Breast epithelium (tissue), 4 donors: ENCODE measurements around the gene TSPAN11. TPM values are rescaled to one million over a fixed set of nuclear protein-coding genes. Genes with fewer than 3 reads are reported as not detected.
A peak's percentile ranks its signal among the peaks of the same experiment; 100 is the strongest.

Experiments
- DNase-seq, 2 donors: peaks; one replicate each; pipeline ENCODE4 v3.0.0-alpha.2; 2019; ENCODE audit warnings: low spot score in 2 of 2
- H3K27ac ChIP-seq, 2 donors: fragments of 200-600 bp; sonication (generic) in 1 of 2; one replicate each; pipeline ENCODE4 v1.5.1; 2016 to 2019; ENCODE audit warnings: mild to moderate bottlenecking in 1 of 2
- H3K27me3 ChIP-seq, 2 donors: fragments of 200-600 bp; sonication (generic) in 1 of 2; one replicate each; pipeline versions ENCODE4 v1.5.1 to v1.6.0; 2017 to 2019; ENCODE audit warnings: control low read depth in 1 of 2, mild to moderate bottlenecking in 1 of 2
- H3K36me3 ChIP-seq: fragments of 200-600 bp; one replicate; pipeline ENCODE4 v1.5.1; 2019
- H3K4me1 ChIP-seq, 2 donors: fragments of 200-600 bp; sonication (generic); one replicate each; pipeline ENCODE4 v1.5.1; 2016 to 2019; ENCODE audit warnings: control low read depth in 1 of 2
- H3K4me3 ChIP-seq, 3 donors: fragments of 200-600 bp; sonication (generic); 1 replicate in 2 of 3; 2 replicates in 1 of 3; pipeline ENCODE4 v1.5.1; 2016 to 2019; ENCODE audit warnings: mild to moderate bottlenecking in 3 of 3, moderate library complexity in 2 of 3
- H3K9me3 ChIP-seq, 2 donors: fragments of 200-600 bp; sonication (generic) in 1 of 2; one replicate each; pipeline ENCODE4 v1.5.1; 2016 to 2019; ENCODE audit warnings: control low read depth in 1 of 2
- CTCF ChIP-seq, 3 donors: fragments of 450-650 bp; IDR thresholded peaks; one replicate each; pipeline ENCODE4 v1.5.1; 2016 to 2017; ENCODE audit warnings: antibody characterized with exemption in 3 of 3, mild to moderate bottlenecking in 3 of 3, moderate library complexity in 3 of 3
- POLR2A ChIP-seq: fragments of 450-650 bp; IDR thresholded peaks from one replicate; pipeline ENCODE4 v1.6.1; 2016; ENCODE audit warnings: antibody characterized with exemption, mild to moderate bottlenecking, moderate library complexity
- POLR2AphosphoS5 ChIP-seq, 3 donors: sonication (generic); formaldehyde crosslinking; IDR thresholded peaks; one replicate each; pipeline ENCODE4 v1.6.1; 2017; ENCODE audit warnings: antibody characterized with exemption in 3 of 3
- intact Hi-C: fragments of 100-400 bp; cut with DNase I; formaldehyde crosslinking; loops from one replicate; pipeline ENCODE4 v1.15.1; 2023; ENCODE audit warnings: low total_unique reads
- total RNA-seq, 3 donors: library from RNA; depleted of rRNA; stranded (reverse); fragments of >200 nt; gene quantifications; one replicate each; pipeline ENCODE4 v1.1.0, GENCODE V29; 2016

The TSPAN11 gene
- total RNA-seq, result 1 to 10 TPM in 1 of 3 donors, under 1 TPM in 2; 0.48 to 1.3 (median 0.73) TPM

GRCh38 chr12:30926243-30927221 lies at the start of gene TSPAN11:
TSPAN11 (plus strand) TSS chr12:30926748; CDS start chr12:30953992, 27,244 bp downstream.
- intact Hi-C loops, result no loop called here
- H3K9me3 ChIP-seq, result no peaks in the 10 kb centered on the region
- no peak for TF ChIP-seq POLR2A
- no peak for TF ChIP-seq CTCF (IDR thresholded peaks at IDR 0.05)
- TF ChIP-seq POLR2AphosphoS5 (IDR thresholded peaks at IDR 0.05), result no peak
- H3K36me3 ChIP-seq, result no peaks in the 10 kb centered on the region
- peak within 1 kb of the TSS in 1 of 2 donors; percentile 35 for H3K27ac ChIP-seq
- no peak for DNase-seq
- H3K4me3 ChIP-seq, result peak within 1 kb of the TSS; percentile 31 to 76 (median 54)
- no peaks in the 10 kb centered on the region for H3K4me1 ChIP-seq
- H3K27me3 ChIP-seq, result peaks cover 0 to 8% of the 10 kb centered on the region in 2 donors

GRCh38 chr12:30877105-30877875 lies 49.3 kb upstream of the TSPAN11 start:
- Histone ChIP-seq H3K27me3 (no peaks in the 10 kb centered on the region), H3K4me3 (no peak overlapping the region), H3K27ac (no peak overlapping the region), H3K9me3 (no peaks in the 10 kb centered on the region), H3K4me1 (no peaks in the 10 kb centered on the region), H3K36me3 (no peaks in the 10 kb centered on the region)
- TF ChIP-seq CTCF (IDR thresholded peaks at IDR 0.05) (no peak), POLR2A (no peak), POLR2AphosphoS5 (IDR thresholded peaks at IDR 0.05) (no peak)
- no peak for DNase-seq
- intact Hi-C loops, result no loop called here

- Histone ChIP-seq H3K36me3 (no peaks in the 10 kb centered on the region), H3K27ac (no peak overlapping the region), H3K9me3 (no peaks in the 10 kb centered on the region), H3K4me1 (no peaks in the 10 kb centered on the region), H3K4me3 (no peak overlapping the region), H3K27me3 (no peaks in the 10 kb centered on the region)
- TF ChIP-seq CTCF (IDR thresholded peaks at IDR 0.05), result no peak
- no peak for TF ChIP-seq POLR2AphosphoS5 (IDR thresholded peaks at IDR 0.05)
- TF ChIP-seq POLR2A, result no peak
- DNase-seq, result no peak
- intact Hi-C loops, result loop anchor here (1.0 kb wide), 1 partner anchor 21 kb away; no protein-coding TSS in a partner anchor
Measured at GRCh38 chr12:30878024-30878423, 48.5 kb upstream of the TSPAN11 start.

- Histone ChIP-seq H3K36me3 (no peaks in the 10 kb centered on the region), H3K9me3 (no peaks in the 10 kb centered on the region), H3K27ac (no peak overlapping the region), H3K4me3 (no peak overlapping the region), H3K27me3 (no peaks in the 10 kb centered on the region), H3K4me1 (no peaks in the 10 kb centered on the region)
- intact Hi-C loops, result no loop called here
- no peak for DNase-seq
- TF ChIP-seq POLR2A (no peak), CTCF (IDR thresholded peaks at IDR 0.05) (no peak), POLR2AphosphoS5 (IDR thresholded peaks at IDR 0.05) (no peak)
Measured at GRCh38 chr12:30880061-30880460, 46.5 kb upstream of the TSPAN11 start.
